Testis (tissue), 3 donors: Measurements from ENCODE around the gene MRE11. TPM values are rescaled to one million over a fixed set of nuclear protein-coding genes. Genes with fewer than 3 reads are reported as not detected.

Experiments used
- DNase-seq: peaks from one replicate; pipeline ENCODE4 v3.0.0-alpha.2; 2019
- H3K27ac ChIP-seq, 2 donors: fragments of 200-600 bp; sonication (generic); one replicate each; pipeline ENCODE4 v1.5.1; 2019
- H3K27me3 ChIP-seq: fragments of 200-600 bp; sonication (generic); one replicate; pipeline ENCODE4 v1.5.1; 2019
- H3K36me3 ChIP-seq: fragments of 200-600 bp; sonication (generic); one replicate; pipeline ENCODE4 v1.5.1; 2017; ENCODE audit warnings: low read depth; ENCODE audit errors: missing control alignments
- H3K4me1 ChIP-seq: fragments of 200-600 bp; sonication (generic); one replicate; pipeline ENCODE4 v1.5.1; 2019
- H3K4me3 ChIP-seq, 2 donors: fragments of 200-600 bp; sonication (generic); one replicate each; pipeline ENCODE4 v1.5.1; 2017 to 2019
- H3K9me3 ChIP-seq: fragments of 200-600 bp; sonication (generic); one replicate; pipeline ENCODE4 v1.5.1; 2017
- POLR2A ChIP-seq: fragments of 450-650 bp; IDR thresholded peaks from one replicate; pipeline ENCODE4 v1.6.1; 2017; ENCODE audit warnings: antibody characterized with exemption, mild to moderate bottlenecking, moderate library complexity
- WGBS, 2 donors: methylation state at CpG; one replicate each; pipeline ENCODE4 v1.1.5; 2018; 5-methylcytosine and 5-hydroxymethylcytosine counted together
- intact Hi-C: fragments of 100-400 bp; cut with DNase I; formaldehyde crosslinking; loops from one replicate; pipeline ENCODE4 v1.15.1; 2023; ENCODE audit warnings: low total_unique reads
- polyA plus RNA-seq: library from polyadenylated mRNA; stranded (reverse); fragments of 350-450 nt; fragmentation: Illumina TruSeq; extraction: RNeasy Lipid Tissue Mini Kit (QIAGEN cat#74804); gene quantifications from one replicate; pipeline ENCODE4 v1.2.3, GENCODE V29; 2014; ENCODE audit warnings: low read depth, low replicate concordance; ENCODE audit not compliant: insufficient read depth
- total RNA-seq, 2 donors: library from RNA; depleted of rRNA; stranded (reverse); fragments of >200 nt; gene quantifications; one replicate each; pipeline ENCODE4 v1.2.3, GENCODE V29; 2016
- TF ChIP-seq, protein P1 (sequence below), 3 experiments: fragments of 450-650 bp in 2 of 3; fragments of 200-600 bp in 1 of 3; sonication (generic) in 1 of 3; IDR thresholded peaks; one replicate each; pipeline ENCODE4 v1.5.1; 2016 to 2019; ENCODE audit warnings: antibody characterized with exemption in 3 of 3, mild to moderate bottlenecking in 2 of 3, moderate library complexity in 1 of 3

Gene MRE11
- total and polyA plus RNA-seq, 3 donors from 2014 or later = 9.2 to 19.8 (median 15.2) TPM

DNA sequence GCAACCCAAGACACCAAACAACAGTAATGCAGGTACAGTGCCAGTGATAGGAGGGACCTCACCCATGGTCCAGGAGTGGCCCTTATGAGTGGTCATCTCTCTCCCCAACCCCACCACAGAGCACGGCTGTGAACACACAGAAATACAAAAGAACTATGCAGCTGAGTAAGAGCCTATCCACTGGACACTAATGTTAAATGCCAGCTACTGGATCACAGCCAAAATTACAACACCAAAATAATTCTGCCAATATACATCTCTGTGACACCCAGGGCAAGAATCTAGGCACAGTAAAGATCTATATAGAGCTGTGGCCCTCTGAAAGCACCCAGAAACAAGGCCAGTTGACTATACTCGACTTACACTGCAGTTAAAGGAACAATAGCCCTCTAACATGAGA is 69.6 kb downstream of the MRE11 start:
- Histone ChIP-seq H3K4me3 (no peak overlapping the region), H3K36me3 (no peaks in the 10 kb centered on the region), H3K27ac (no peak overlapping the region), H3K27me3 (no peaks in the 10 kb centered on the region), H3K9me3 (no peaks in the 10 kb centered on the region), H3K4me1 (no peaks in the 10 kb centered on the region)
- no peak for DNase-seq
- intact Hi-C loops = no loop called here
- WGBS, 2 donors = 94 to 97% methylated on average over 2 of the region's 2 CpGs
- TF ChIP-seq POLR2A = no peak
- TF ChIP-seq, protein P1, sequence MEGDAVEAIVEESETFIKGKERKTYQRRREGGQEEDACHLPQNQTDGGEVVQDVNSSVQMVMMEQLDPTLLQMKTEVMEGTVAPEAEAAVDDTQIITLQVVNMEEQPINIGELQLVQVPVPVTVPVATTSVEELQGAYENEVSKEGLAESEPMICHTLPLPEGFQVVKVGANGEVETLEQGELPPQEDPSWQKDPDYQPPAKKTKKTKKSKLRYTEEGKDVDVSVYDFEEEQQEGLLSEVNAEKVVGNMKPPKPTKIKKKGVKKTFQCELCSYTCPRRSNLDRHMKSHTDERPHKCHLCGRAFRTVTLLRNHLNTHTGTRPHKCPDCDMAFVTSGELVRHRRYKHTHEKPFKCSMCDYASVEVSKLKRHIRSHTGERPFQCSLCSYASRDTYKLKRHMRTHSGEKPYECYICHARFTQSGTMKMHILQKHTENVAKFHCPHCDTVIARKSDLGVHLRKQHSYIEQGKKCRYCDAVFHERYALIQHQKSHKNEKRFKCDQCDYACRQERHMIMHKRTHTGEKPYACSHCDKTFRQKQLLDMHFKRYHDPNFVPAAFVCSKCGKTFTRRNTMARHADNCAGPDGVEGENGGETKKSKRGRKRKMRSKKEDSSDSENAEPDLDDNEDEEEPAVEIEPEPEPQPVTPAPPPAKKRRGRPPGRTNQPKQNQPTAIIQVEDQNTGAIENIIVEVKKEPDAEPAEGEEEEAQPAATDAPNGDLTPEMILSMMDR (IDR thresholded peaks at IDR 0.05) = no peak

DNA sequence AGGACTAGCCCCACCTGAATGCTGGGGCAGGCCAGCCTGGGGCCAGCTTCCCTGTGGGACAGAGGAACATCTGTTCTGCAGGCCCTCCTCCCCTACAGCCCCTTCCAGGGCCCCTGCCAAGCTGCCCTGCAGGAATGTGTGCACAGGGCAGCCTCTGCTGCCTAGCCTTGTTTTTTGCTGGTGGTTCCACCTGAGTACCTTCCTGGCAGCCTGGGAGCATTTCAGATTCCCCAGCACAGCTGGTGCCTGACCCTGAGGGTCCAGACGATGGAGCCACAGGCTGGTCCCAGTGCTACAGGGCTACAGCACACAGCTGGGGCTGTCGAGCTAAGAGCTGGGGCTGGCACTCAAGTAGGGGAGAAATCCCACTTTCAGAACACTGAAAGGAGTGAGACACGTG is 70.1 kb downstream of the MRE11 start:
- no peak for TF ChIP-seq POLR2A
- TF ChIP-seq, protein P1 (IDR thresholded peaks at IDR 0.05) = no peak
- no peaks in the 10 kb centered on the region for H3K36me3 ChIP-seq
- H3K9me3 ChIP-seq = no peaks in the 10 kb centered on the region
- 84 to 100% methylated on average over 3 of the region's 3 CpGs for WGBS, 2 donors
- intact Hi-C loops = no loop called here
- H3K4me1 ChIP-seq = no peaks in the 10 kb centered on the region
- H3K4me3 ChIP-seq = no peak overlapping the region
- no peak for DNase-seq
- no peaks in the 10 kb centered on the region for H3K27me3 ChIP-seq
- no peak overlapping the region for H3K27ac ChIP-seq

DNA sequence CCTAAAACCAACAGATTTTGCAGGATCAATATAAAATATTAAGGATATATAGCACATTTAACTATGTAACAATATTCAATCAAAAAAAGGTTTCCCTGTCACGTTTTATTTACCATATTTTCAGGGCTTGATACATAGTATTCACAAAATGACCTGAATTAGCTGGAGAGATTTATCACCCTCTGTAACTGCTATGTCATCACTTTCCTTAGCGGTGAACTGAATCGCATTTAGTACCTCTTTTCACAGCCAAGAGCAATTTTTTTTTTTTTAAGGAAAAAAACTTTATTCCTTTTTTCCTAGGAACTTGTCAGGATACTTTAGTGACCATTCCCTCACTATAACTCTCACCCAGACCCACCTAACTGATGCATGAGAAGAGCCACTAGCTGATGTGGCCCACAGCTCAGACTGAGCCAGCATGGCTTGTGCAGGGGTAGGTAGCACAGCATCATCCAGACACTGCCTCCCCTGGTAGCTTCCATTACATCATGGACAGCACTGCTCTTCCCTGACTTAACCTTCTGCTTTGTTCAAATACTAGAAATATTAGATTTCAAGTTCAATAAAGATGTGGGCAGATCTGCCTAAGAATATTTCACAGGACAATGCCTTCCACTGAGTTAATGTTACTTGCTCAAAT is 75.4 kb downstream of the MRE11 start:
- H3K36me3 ChIP-seq = no peaks in the 10 kb centered on the region
- no peaks in the 10 kb centered on the region for H3K27me3 ChIP-seq
- intact Hi-C loops = no loop called here
- H3K4me3 ChIP-seq = no peak overlapping the region
- no peaks in the 10 kb centered on the region for H3K9me3 ChIP-seq
- H3K27ac ChIP-seq = no peak overlapping the region
- 55 to 62% methylated on average over 3 of the region's 3 CpGs for WGBS, 2 donors
- no peaks in the 10 kb centered on the region for H3K4me1 ChIP-seq
- DNase-seq = no peak
- TF ChIP-seq POLR2A = no peak
- TF ChIP-seq, protein P1 (IDR thresholded peaks at IDR 0.05) = no peak

DNA sequence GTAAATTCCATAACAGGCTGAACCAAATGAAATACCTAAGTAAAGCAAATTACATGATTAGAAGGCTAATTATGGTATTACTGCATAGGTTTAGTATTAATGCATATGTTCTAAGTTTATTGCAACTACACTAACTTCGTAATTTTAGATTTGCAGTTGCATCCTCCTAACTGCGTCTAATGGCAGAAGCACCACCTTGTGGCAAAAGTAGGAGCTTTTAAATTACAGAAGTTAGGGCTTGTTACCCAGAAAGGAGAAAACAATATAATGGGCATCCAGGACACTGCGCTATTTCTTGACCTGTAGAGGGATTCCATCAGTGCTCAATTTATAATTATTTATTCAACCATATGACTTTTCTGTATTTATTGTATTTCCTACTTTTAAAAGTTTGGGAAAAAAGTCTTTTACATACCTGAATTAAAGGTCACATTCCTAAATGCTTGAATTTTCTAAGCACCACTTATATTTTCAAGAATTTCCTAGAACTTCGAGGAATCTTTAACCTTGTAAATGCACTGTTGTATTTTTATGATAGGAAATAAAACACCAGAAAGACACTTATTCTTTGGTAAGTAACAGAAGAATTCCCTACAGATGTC is 76.2 kb downstream of the MRE11 start:
- intact Hi-C loops = no loop called here
- no peaks in the 10 kb centered on the region for H3K9me3 ChIP-seq
- H3K4me1 ChIP-seq = no peaks in the 10 kb centered on the region
- DNase-seq = peak; percentile 34
- no peaks in the 10 kb centered on the region for H3K36me3 ChIP-seq
- no peaks in the 10 kb centered on the region for H3K27me3 ChIP-seq
- H3K27ac ChIP-seq = no peak overlapping the region
- no peak overlapping the region for H3K4me3 ChIP-seq
- 49 to 72% methylated on average over 4 of the region's 4 CpGs for WGBS, 2 donors
- TF ChIP-seq POLR2A = no peak
- TF ChIP-seq, protein P1 (IDR thresholded peaks at IDR 0.05) = peak; percentile 36 to 49 (median 48)
